ENCODE measurements around the gene DAD1. TPM values are rescaled to one million over a fixed set of nuclear protein-coding genes. Genes with fewer than 3 reads are reported as not detected.

Gene DAD1
- total and polyA plus RNA-seq, 2 of the 8 experiments (the other 6 are each of a cell fraction or from before 2014, with no cell fraction given) = 131 to 440 TPM

DNA sequence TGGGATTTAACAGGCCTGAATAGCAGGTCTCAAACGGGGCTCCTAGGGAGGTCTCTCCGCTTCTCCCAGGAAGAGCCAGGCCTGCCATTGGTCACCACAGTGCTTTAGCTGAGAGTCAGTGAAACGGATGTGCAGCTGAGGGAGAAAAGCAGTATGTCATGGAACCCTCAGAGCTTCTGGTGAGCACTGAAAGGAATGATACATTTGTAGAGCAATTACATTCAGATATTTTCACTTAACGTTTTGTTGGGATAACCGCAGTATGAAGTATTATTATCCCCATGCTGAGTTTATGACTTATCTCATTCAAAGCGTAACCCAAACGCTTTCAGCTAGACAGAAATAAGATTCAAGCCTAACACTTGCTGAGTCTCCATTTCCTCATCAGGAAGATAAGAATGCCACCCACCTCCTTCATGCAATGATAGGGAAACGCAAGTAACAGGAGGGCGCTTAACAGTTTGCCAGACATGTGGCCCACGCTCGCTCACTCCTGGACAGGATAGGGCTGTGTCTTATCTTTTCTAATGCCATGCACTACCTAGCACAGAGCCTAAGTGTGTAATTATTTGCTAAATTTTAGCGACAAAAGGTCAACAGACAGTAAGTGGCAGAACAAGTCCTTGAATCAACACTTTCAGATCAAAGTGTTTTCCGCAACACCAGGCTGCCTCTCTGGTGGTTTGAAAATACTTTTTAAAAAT, 28.2 kb downstream of the DAD1 start:
- H2AK5ac ChIP-seq (ENCODE audit: low read depth, low read length) = no peak overlapping the region
- H3K4ac ChIP-seq (replicated peaks; ENCODE audit: insufficient read length, low read depth, low read length) = no peak overlapping the region
- no peaks in the 10 kb centered on the region for H4K20me1 ChIP-seq (replicated peaks in 1 of 2; ENCODE audit: control insufficient read depth in 1 of 2, insufficient read depth in 2 of 2, low read length in 2 of 2)
- H4K91ac ChIP-seq (replicated peaks; ENCODE audit: insufficient read length, low read length) = no peak overlapping the region
- H3K4me1 ChIP-seq (replicated peaks in 1 of 4; ENCODE audit: control insufficient read depth in 3 of 4, insufficient read depth in 4 of 4, low read length in 3 of 4) = peaks cover 0 to 10% (median 6%) of the 10 kb centered on the region in 4 experiments; a peak in 6 of 7 replicates
- FAIRE-seq (no peak), DNase-seq (ENCODE audit: low read depth in 1 of 2, low spot score in 2 of 2) (no peak)
- no peak overlapping the region for H2BK5ac ChIP-seq (ENCODE audit: low read depth, low read length)
- H3K14ac ChIP-seq (ENCODE audit: insufficient read length) = no peak overlapping the region
- no peak overlapping the region for H3K23ac ChIP-seq (ENCODE audit: insufficient read length)
- H2BK12ac ChIP-seq (ENCODE audit: low read depth, low read length) = no peak overlapping the region
- H2AFZ ChIP-seq (ENCODE audit: low read length) = no peak overlapping the region
- no peak overlapping the region for H3K18ac ChIP-seq (ENCODE audit: extremely low read depth, low read length)
- ChIA-PET POLR2A (ENCODE audit: partially characterized antibody) (interaction anchor here (0.9 to 3.1 kb wide), 2 partner anchors 9 to 260 kb away, joined by 3 to 13 read pairs; no protein-coding TSS in a partner anchor), CTCF (ENCODE audit: partially characterized antibody) (interaction anchor here (0.6 to 5.7 kb wide), 30 partner anchors 10 to 293 kb away, joined by 3 to 68 read pairs (median 5); partner anchors contain the start of genes ABHD4, DAD1 and OR6J1)
- H3K56ac ChIP-seq (replicated peaks; ENCODE audit: insufficient read length, low read depth, low read length) = no peak overlapping the region
- no peaks in the 10 kb centered on the region for H3K79me2 ChIP-seq (ENCODE audit: control insufficient read depth in 1 of 2, insufficient read depth in 2 of 2, low read length in 2 of 2)
- 76% methylated on average over 13 of the region's 13 CpGs; no CpG with 5 or more reads in 1 of the 2 experiments for WGBS, 2 experiments (ENCODE audit: extremely low coverage in 1 of 2, insufficient coverage in 1 of 2, insufficient read length in 1 of 2, insufficient replicate concordance in 2 of 2, low coverage in 1 of 2, low lambda C conversion rate in 2 of 2, missing lambda C conversion rate in 1 of 2)
- H3K36me3 ChIP-seq (ENCODE audit: control insufficient read depth in 2 of 4, insufficient read depth in 4 of 4, low read length in 3 of 4) = peaks cover 0 to 11% (median 4%) of the 10 kb centered on the region in 4 experiments; a peak in 7 of 8 replicates
- no peak overlapping the region for H2BK120ac ChIP-seq (replicated peaks; ENCODE audit: low read depth, low read length)
- no peak overlapping the region for H3K9ac ChIP-seq (replicated peaks in 1 of 4; ENCODE audit: extremely low read depth in 1 of 4, low read depth in 3 of 4, low read length in 3 of 4)
- no peak overlapping the region for H4K8ac ChIP-seq (ENCODE audit: extremely low read depth, insufficient read depth, low read length)
- no peak overlapping the region for H4K5ac ChIP-seq (ENCODE audit: insufficient read length, low read depth, low read length)
- no peak overlapping the region for H3K4me2 ChIP-seq (ENCODE audit: insufficient read depth in 1 of 2, low read depth in 2 of 2, low read length in 2 of 2)
- no peaks in the 10 kb centered on the region for H3K23me2 ChIP-seq (ENCODE audit: low read depth, low read length)
- no peak overlapping the region for H3K4me3 ChIP-seq (ENCODE audit: extremely low read depth in 1 of 4, insufficient read depth in 2 of 4, low read depth in 3 of 4, low read length in 4 of 4)
- no peak overlapping the region for H2BK15ac ChIP-seq (ENCODE audit: low read length)
- H3K27me3 ChIP-seq (replicated peaks in 1 of 4; ENCODE audit: control insufficient read depth in 3 of 4, extremely low read depth in 1 of 4, insufficient read depth in 3 of 4, low read length in 3 of 4) = no peaks in the 10 kb centered on the region
- no peak overlapping the region for H3K27ac ChIP-seq (ENCODE audit: low read depth, low read length)
- no peaks in the 10 kb centered on the region for H3K9me3 ChIP-seq (ENCODE audit: insufficient read depth in 2 of 2, low read depth in 1 of 2, low read length in 1 of 2)
- H3K79me1 ChIP-seq (ENCODE audit: low read depth, low read length) = no peaks in the 10 kb centered on the region
- H2BK20ac ChIP-seq (ENCODE audit: low read length) = no peak overlapping the region
- TF ChIP-seq CEBPB (IDR thresholded peaks at IDR 0.05; ENCODE audit: low read depth, low read length) (no peak), RFX5 (IDR thresholded peaks at IDR 0.05; ENCODE audit: borderline replicate concordance, low read depth, low read length) (no peak), HDAC2 (IDR thresholded peaks at IDR 0.05; ENCODE audit: borderline replicate concordance in 1 of 2, low read depth in 2 of 2, low read length in 2 of 2) (no peak), TEAD4 (IDR thresholded peaks at IDR 0.05; ENCODE audit: low read depth, low read length) (no peak), KDM1A (IDR thresholded peaks at IDR 0.05; ENCODE audit: borderline replicate concordance, low read length) (no peak), BRCA1 (IDR thresholded peaks at IDR 0.05; ENCODE audit: low read depth, low read length) (no peak), RNF2 (IDR thresholded peaks at IDR 0.05; ENCODE audit: borderline replicate concordance, low read depth, low read length, missing control alignments, poor library complexity, severe bottlenecking) (no peak), RBBP5 (IDR thresholded peaks at IDR 0.05; ENCODE audit: borderline replicate concordance, low read depth, low read length) (no peak), FOSL1 (IDR thresholded peaks at IDR 0.05; ENCODE audit: insufficient read depth, low read depth, low read length) (no peak), SIRT6 (IDR thresholded peaks at IDR 0.05; ENCODE audit: low read length) (no peak)
